ENCODE measurements around the gene CYTH3. TPM values are rescaled to one million over a fixed set of nuclear protein-coding genes. Genes with fewer than 3 reads are reported as not detected.

The CYTH3 gene, protein sequence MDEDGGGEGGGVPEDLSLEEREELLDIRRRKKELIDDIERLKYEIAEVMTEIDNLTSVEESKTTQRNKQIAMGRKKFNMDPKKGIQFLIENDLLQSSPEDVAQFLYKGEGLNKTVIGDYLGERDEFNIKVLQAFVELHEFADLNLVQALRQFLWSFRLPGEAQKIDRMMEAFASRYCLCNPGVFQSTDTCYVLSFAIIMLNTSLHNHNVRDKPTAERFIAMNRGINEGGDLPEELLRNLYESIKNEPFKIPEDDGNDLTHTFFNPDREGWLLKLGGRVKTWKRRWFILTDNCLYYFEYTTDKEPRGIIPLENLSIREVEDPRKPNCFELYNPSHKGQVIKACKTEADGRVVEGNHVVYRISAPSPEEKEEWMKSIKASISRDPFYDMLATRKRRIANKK
- total RNA-seq: 24.9 and 44.8 TPM in 2 replicates

DNA sequence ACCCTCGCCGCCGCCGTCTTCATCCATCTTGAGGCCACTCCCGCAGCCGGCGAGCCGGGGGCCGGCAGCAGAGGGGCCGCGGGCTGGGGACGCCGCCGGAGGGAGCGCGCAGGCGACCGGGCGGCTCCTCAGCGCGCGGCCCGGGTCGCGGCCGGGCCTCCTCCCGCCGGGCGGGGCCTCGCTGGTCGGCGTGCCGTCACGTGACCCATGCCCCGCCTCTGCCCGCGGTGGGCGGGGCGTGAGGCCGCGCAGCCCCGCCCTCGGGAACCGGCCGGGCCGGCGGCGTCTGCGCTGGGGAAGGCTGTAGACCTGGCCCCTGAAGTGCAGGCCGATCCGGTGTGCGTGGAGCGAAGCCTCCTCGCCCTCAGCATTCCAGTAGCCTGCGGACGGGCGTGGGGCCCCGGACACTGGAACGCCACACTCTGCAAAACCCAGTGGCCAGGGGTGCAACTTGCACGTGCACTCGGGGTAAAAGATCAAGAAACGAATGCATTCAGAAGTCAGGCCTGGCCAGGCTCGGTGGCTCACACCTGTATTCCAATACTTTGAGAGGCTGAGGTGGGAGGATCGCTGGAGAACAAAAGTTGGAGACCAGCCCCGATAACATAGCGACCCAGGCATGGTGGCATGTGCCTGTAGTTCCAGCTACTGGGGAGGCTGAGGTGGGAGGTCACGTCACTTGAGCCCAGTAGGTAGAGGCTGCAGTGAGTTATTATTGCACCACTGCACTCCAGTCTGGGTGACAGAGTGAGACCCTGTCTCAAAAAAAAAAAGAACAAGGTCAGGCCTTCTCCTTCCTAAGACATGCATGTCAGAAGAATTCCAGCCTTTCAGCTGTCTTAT, at the start of gene CYTH3:
TSS of gene CYTH3 (minus strand) at position 144 of the 843 bp plus-strand sequence. CDS start at position 27, 117 bp downstream.
- no peaks in the 10 kb centered on the region for H3K36me3 ChIP-seq (ENCODE audit: control insufficient read depth, insufficient read depth, low read length)
- no peak for TF ChIP-seq CTCF (IDR thresholded peaks at IDR 0.05; ENCODE audit: insufficient read depth, low read length, poor library complexity, severe bottlenecking)
- H3K4me3 ChIP-seq (ENCODE audit: low read depth, low read length): peak within 1 kb of the TSS; percentile 80
- DNase-seq (ENCODE audit: low read depth): no peak
- no peaks in the 10 kb centered on the region for H3K27me3 ChIP-seq (ENCODE audit: control insufficient read depth, insufficient read depth, low read length)

DNA sequence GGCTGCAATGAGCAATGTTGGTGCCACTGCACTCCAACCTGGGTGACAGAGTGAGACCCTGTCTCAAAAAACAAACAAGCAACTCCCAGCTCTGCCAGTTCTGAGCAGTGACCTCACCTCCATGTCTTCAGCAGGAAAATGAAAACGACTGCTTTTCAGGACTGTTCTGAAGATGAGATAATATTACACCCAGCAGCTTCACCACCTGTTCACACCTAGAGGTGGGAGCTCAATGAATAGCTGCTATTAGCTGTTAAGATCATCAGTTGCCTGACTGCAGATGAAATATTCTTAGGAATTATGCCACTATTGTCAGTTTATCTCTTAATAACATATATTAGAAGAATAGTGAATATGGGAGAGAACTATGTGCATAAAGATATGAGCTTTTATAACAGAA, 48.4 kb upstream of the CYTH3 start:
- Histone ChIP-seq H3K36me3 (ENCODE audit: control insufficient read depth, insufficient read depth, low read length) (no peaks in the 10 kb centered on the region), H3K4me3 (ENCODE audit: low read depth, low read length) (no peak overlapping the region), H3K27me3 (ENCODE audit: control insufficient read depth, insufficient read depth, low read length) (no peaks in the 10 kb centered on the region)
- DNase-seq (ENCODE audit: low read depth): no peak
- no peak for TF ChIP-seq CTCF (IDR thresholded peaks at IDR 0.05; ENCODE audit: insufficient read depth, low read length, poor library complexity, severe bottlenecking)

- TF ChIP-seq CTCF (IDR thresholded peaks at IDR 0.05; ENCODE audit: insufficient read depth, low read length, poor library complexity, severe bottlenecking): peak; percentile 1
- Histone ChIP-seq H3K36me3 (ENCODE audit: control insufficient read depth, insufficient read depth, low read length) (no peaks in the 10 kb centered on the region), H3K4me3 (ENCODE audit: low read depth, low read length) (no peak overlapping the region), H3K27me3 (ENCODE audit: control insufficient read depth, insufficient read depth, low read length) (no peaks in the 10 kb centered on the region)
- DNase-seq (ENCODE audit: low read depth): peak; percentile 9
These were observed 45.5 kb upstream of the CYTH3 start for GRCh38 chr7:6317797-6318438.

- DNase-seq (ENCODE audit: low read depth): no peak
- H3K27me3 ChIP-seq (ENCODE audit: control insufficient read depth, insufficient read depth, low read length): no peaks in the 10 kb centered on the region
- TF ChIP-seq CTCF (IDR thresholded peaks at IDR 0.05; ENCODE audit: insufficient read depth, low read length, poor library complexity, severe bottlenecking): no peak
- no peaks in the 10 kb centered on the region for H3K36me3 ChIP-seq (ENCODE audit: control insufficient read depth, insufficient read depth, low read length)
- no peak overlapping the region for H3K4me3 ChIP-seq (ENCODE audit: low read depth, low read length)
These were observed 43.8 kb upstream of the CYTH3 start for GRCh38 chr7:6316226-6316625.

DNA sequence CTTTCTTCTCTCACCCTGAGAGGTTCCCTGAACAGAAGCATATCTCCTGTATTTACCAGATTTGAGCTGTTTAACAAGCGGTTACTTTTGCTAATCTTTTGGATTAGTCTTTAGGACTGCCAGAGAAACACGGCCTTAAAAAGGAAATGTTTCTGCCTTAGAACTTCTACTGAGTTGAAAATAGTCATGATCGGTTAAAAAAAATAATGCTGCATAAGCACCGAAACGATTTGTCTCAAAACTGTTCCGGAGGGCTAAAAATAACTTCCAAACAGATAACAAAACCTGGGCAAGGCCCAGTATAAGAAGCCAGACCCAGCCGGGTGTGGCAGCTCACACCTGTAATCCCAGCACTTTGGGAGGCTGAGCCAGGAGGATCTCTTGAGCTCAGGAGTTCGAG, 43.3 kb upstream of the CYTH3 start:
- no peak for TF ChIP-seq CTCF (IDR thresholded peaks at IDR 0.05; ENCODE audit: insufficient read depth, low read length, poor library complexity, severe bottlenecking)
- no peak for DNase-seq (ENCODE audit: low read depth)

More for the DNA sequence above, 43.3 kb upstream of the CYTH3 start:
- no peaks in the 10 kb centered on the region for H3K27me3 ChIP-seq (ENCODE audit: control insufficient read depth, insufficient read depth, low read length)
- H3K36me3 ChIP-seq (ENCODE audit: control insufficient read depth, insufficient read depth, low read length): no peaks in the 10 kb centered on the region
- H3K4me3 ChIP-seq (ENCODE audit: low read depth, low read length): no peak overlapping the region
